GM12878 (cell line): ENCODE measurements around the gene APPL2.

ENCODE experiments used
- ASH2L ChIP-seq: fragments of 300-600, 200-600 bp; sonication (generic); IDR thresholded peaks from 2 replicates; pipeline ENCODE4 v1.6.1; 2017; ENCODE audit warnings: low read depth, mild to moderate bottlenecking, borderline replicate concordance
- BACH1 ChIP-seq: fragments of 450-650 bp; IDR thresholded peaks from 2 replicates; pipeline ENCODE4 v1.6.1; 2017; ENCODE audit warnings: mild to moderate bottlenecking, borderline replicate concordance
- DPF2 ChIP-seq: fragments of 450-650 bp; IDR thresholded peaks from 2 replicates; pipeline ENCODE4 v1.6.1; 2017; ENCODE audit warnings: mild to moderate bottlenecking
- JUND ChIP-seq: IDR thresholded peaks from 2 replicates; pipeline ENCODE4 v1.6.1; 2012; ENCODE audit warnings: low read depth, mild to moderate bottlenecking, low read length, improper control_type of control experiment, moderate library complexity
- POLR2A ChIP-seq: IDR thresholded peaks from 2 replicates; pipeline ENCODE4 v1.6.1; 2011; ENCODE audit warnings: low read depth, mild to moderate bottlenecking, low read length
- SIN3A ChIP-seq: IDR thresholded peaks from 2 replicates; pipeline ENCODE4 v1.6.1; 2012; ENCODE audit warnings: low read depth, low read length, improper control_type of control experiment
- USF2 ChIP-seq: IDR thresholded peaks from 2 replicates; pipeline ENCODE4 v1.6.1; 2011; ENCODE audit warnings: low read depth, low read length, improper control_type of control experiment, borderline replicate concordance
- YY1 ChIP-seq: IDR thresholded peaks from 2 replicates; pipeline ENCODE4 v1.6.1; 2011; ENCODE audit warnings: low read depth, mild to moderate bottlenecking, low read length
- ZNF384 ChIP-seq: IDR thresholded peaks from 2 replicates; pipeline ENCODE4 v1.6.1; 2012; ENCODE audit warnings: low read depth, mild to moderate bottlenecking, low read length, improper control_type of control experiment, borderline replicate concordance
- TF ChIP-seq, protein P1 (sequence below), 3 experiments: IDR thresholded peaks in 2 of 3; conservative IDR thresholded peaks in 1 of 3; 2 replicates each; pipeline ENCODE4 v1.5.1; 2011; ENCODE audit warnings: low read depth in 3 of 3, low read length in 3 of 3, mild to moderate bottlenecking in 3 of 3, control low read depth in 2 of 3, moderate library complexity in 2 of 3, inconsistent platforms in 1 of 3, mixed read lengths in 1 of 3; ENCODE audit not compliant: control insufficient read depth in 2 of 3, insufficient read depth in 1 of 3; ENCODE audit errors: extremely low read depth in 1 of 3
- TF ChIP-seq, protein P2 (sequence below): IDR thresholded peaks from 2 replicates; pipeline ENCODE4 v1.6.1; 2012; ENCODE audit warnings: mild to moderate bottlenecking, low read depth, low read length
- TF ChIP-seq, protein P3 (sequence below): fragments of 450-650 bp; IDR thresholded peaks from 2 replicates; pipeline ENCODE4 v1.6.1; 2018; ENCODE audit warnings: borderline replicate concordance, mild to moderate bottlenecking; ENCODE audit not compliant: partially characterized antibody

GRCh38 chr12:105220150-105220928, 15.6 kb downstream of the APPL2 start:
- TF ChIP-seq, protein P1, sequence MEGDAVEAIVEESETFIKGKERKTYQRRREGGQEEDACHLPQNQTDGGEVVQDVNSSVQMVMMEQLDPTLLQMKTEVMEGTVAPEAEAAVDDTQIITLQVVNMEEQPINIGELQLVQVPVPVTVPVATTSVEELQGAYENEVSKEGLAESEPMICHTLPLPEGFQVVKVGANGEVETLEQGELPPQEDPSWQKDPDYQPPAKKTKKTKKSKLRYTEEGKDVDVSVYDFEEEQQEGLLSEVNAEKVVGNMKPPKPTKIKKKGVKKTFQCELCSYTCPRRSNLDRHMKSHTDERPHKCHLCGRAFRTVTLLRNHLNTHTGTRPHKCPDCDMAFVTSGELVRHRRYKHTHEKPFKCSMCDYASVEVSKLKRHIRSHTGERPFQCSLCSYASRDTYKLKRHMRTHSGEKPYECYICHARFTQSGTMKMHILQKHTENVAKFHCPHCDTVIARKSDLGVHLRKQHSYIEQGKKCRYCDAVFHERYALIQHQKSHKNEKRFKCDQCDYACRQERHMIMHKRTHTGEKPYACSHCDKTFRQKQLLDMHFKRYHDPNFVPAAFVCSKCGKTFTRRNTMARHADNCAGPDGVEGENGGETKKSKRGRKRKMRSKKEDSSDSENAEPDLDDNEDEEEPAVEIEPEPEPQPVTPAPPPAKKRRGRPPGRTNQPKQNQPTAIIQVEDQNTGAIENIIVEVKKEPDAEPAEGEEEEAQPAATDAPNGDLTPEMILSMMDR (IDR thresholded peaks at IDR 0.05 in 2 of 3, conservative IDR thresholded peaks at IDR 0.05 in 1 of 3; ENCODE audit: control insufficient read depth in 2 of 3, extremely low read depth in 1 of 3, insufficient read depth in 1 of 3, low read depth in 3 of 3, low read length in 3 of 3), result no peak
- TF ChIP-seq, protein P2, sequence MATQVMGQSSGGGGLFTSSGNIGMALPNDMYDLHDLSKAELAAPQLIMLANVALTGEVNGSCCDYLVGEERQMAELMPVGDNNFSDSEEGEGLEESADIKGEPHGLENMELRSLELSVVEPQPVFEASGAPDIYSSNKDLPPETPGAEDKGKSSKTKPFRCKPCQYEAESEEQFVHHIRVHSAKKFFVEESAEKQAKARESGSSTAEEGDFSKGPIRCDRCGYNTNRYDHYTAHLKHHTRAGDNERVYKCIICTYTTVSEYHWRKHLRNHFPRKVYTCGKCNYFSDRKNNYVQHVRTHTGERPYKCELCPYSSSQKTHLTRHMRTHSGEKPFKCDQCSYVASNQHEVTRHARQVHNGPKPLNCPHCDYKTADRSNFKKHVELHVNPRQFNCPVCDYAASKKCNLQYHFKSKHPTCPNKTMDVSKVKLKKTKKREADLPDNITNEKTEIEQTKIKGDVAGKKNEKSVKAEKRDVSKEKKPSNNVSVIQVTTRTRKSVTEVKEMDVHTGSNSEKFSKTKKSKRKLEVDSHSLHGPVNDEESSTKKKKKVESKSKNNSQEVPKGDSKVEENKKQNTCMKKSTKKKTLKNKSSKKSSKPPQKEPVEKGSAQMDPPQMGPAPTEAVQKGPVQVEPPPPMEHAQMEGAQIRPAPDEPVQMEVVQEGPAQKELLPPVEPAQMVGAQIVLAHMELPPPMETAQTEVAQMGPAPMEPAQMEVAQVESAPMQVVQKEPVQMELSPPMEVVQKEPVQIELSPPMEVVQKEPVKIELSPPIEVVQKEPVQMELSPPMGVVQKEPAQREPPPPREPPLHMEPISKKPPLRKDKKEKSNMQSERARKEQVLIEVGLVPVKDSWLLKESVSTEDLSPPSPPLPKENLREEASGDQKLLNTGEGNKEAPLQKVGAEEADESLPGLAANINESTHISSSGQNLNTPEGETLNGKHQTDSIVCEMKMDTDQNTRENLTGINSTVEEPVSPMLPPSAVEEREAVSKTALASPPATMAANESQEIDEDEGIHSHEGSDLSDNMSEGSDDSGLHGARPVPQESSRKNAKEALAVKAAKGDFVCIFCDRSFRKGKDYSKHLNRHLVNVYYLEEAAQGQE, result no peak
- no peak for TF ChIP-seq YY1
- TF ChIP-seq BACH1, result no peak
- TF ChIP-seq, protein P3, sequence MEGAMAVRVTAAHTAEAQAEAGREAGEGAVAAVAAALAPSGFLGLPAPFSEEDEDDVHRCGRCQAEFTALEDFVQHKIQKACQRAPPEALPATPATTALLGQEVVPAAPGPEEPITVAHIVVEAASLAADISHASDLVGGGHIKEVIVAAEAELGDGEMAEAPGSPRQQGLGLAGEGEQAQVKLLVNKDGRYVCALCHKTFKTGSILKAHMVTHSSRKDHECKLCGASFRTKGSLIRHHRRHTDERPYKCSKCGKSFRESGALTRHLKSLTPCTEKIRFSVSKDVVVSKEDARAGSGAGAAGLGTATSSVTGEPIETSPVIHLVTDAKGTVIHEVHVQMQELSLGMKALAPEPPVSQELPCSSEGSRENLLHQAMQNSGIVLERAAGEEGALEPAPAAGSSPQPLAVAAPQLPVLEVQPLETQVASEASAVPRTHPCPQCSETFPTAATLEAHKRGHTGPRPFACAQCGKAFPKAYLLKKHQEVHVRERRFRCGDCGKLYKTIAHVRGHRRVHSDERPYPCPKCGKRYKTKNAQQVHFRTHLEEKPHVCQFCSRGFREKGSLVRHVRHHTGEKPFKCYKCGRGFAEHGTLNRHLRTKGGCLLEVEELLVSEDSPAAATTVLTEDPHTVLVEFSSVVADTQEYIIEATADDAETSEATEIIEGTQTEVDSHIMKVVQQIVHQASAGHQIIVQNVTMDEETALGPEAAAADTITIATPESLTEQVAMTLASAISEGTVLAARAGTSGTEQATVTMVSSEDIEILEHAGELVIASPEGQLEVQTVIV, result no peak
- TF ChIP-seq SIN3A, result no peak
- no peak for TF ChIP-seq POLR2A
- no peak for TF ChIP-seq DPF2
- no peak for TF ChIP-seq JUND
- no peak for TF ChIP-seq ASH2L
- no peak for TF ChIP-seq USF2
- no peak for TF ChIP-seq ZNF384
